Activated effector memory CD4-positive, alpha-beta T cell treated with Interleukin-2 at 50 U/mL for 16 hours (primary cell): ENCODE results near the gene BRD8.
"Not testable (repeated sequence)": the region's sequence is repeated elsewhere in the genome, so short reads cannot be mapped to it uniquely, and the experiment has no call there.

Source experiments
- DNase-seq: peaks from one replicate; pipeline ENCODE4 v3.0.0-alpha.2; 2020

Gene BRD8

DNA sequence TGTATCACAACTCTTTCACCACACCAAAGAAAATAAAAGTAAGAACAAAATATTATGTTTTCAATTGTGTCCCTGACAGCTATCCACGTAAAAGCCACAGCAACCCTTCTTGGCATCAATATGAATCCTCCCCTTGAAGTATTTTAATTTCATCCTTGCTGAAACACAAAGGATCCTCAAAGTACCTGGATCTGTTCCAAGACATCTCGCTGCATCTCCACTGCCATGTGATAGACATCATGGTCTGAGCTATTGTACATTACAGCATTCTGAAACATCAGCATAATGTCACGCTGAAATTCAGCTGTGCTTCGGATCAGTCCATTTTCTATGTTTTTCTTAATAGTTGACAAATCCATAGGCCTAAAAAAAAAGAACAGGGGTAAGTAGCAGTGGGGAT, 17.7 kb downstream of the BRD8 start:
- no peak for DNase-seq

DNA sequence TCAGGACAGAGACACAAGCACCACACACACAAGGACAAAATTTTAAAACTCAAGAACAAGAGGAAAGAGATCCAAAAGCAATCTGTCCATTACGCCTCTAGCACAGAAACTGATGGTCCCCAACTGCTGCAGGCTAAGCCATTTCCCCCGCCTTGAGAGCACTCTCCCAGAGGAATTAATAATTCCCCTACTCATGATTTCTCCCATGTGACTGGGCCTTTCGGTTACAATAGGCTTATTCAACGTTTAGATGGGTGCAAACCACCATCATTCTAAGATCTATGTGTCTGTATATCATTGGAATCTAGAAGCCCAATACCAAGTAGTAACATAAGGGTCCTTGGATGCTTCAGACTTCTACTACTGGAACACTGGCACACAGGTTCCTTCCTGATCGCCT, 18.8 kb downstream of the BRD8 start:
- DNase-seq = no peak

DNA sequence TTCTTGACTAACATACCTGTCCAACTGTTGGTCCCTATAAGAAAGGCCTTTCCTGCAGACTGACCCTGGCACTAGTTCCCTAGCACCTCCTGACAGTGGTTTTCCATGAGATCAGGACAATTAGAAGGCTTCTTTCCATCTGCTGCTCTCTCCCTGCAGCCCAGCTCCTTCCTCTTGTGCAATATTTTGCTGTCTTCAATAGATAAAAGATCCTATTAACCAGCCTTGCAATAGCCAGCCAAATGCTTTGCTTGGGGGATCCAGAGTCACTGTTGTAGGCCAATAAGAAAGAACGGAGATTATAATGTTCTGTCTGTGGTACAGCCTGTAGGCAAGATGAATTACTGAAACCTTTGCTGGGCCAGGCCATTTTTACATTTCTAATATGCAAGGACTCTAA, 20.8 kb downstream of the BRD8 start:
- no peak for DNase-seq

DNA sequence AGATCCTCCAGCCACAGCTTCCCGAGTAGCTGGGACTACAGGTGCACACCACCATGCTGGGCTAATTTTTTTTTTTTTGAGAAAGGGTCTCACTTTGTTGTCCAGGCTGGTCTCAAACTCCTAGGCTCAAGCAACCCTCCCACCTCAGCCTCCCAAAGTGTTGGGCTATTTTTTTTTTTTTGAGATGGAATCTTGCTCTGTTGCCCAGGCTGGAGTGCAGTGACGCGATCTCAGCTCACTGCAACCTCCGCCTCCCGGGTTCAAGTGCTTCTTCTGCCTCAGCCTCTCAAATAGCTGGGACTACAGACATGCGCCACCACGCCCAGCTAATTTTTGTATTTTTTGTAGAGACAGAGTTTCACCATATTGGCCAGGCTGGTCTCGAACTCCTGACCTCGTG, 22.5 kb downstream of the BRD8 start:
- not testable (repeated sequence) for DNase-seq

DNA sequence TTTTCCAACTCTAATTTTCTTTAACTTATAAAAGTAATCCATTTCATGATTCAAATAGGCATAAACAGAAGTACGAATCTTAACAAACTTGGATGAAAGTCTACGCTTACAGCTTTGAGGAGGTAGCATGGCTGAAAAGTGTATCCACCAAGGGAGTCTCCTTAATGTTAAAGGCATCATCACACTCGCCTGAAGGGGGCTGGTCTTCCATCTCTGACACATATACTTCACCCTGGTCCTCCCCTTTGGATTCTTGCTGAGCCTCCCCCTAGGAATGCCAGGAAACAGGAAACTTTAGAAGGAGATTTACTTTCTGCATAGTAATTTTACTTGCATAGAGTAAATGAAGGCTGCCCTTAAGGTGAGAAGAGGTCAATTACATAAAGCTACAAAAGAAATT, 28.9 kb downstream of the BRD8 start:
- DNase-seq = no peak

DNA sequence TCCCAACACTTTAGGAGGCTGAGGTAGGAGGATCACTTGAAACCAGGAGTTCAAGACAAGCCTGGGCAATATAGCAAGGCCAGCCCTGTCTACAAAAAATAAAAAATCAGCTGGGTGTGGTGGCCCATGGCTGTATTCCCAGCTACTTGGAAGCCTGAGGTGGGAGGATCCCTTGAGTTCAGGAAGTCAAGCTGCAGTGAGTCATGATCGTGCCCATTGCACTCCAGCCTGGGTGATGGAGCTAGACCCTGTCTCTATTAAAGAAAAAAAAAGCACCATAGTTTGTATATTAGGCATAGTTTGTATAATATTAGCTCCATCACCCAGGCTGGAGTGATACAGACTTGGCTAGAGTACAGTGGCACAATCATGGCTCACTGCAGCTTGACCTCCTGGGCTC, 29.6 kb downstream of the BRD8 start:
- DNase-seq = no peak

DNA sequence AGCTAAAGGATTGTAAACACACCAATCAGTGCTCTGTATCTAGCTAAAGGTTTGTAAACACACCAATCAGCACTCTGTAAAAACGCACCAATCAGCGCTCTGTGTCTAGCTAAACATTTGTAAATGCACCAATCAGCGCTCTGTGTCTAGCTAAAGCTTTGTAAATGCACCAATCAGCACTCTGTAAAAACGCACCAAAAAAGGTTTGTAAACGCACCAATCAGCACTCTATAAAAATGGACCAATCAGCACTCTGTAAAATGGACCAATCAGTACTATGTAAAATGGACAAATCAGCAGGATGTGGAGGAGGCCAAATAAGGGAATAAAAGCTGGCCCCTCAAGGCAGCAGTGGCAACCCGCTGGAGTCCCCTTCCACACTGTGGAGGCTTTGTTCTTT, 34.9 kb downstream of the BRD8 start:
- not testable (repeated sequence) for DNase-seq

DNA sequence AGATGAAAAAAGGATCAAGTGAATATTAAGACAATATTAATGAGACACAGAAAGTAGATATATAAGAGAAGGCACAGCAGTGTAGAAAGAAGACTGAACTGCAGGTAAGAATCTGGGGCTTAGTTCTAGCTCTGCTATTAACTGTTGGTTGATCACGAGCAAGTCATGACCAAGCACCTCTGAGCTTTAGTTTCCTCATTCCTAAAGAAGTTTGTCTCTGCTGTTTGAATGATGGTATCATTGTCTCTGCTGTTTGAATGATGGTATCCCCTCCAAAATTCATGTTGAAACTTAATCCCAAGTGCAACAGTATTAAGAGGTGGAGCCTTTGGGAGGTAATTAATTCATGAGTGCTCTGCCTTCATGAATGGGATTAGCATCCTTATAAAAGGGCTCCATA, 36.7 kb downstream of the BRD8 start:
- DNase-seq = no peak

DNA sequence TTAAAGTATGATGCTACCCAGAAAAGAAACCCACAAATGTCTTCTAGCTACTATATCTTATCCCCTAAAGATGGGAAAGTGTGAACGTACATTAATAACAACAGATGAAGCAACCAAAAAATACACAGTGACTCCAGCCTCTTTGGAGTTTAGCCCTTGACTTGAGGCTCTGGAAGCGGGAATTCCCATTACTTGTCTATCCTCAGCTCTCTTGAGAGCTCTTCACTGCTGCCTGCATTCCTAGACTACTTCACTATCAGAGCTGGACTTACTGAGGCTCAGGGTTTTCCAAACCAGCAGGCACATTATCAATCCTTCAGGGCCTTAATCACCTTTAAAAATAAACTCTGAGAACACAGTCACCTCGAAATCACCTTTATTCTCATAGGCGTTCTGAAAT, 38.2 kb downstream of the BRD8 start:
- no peak for DNase-seq

DNA sequence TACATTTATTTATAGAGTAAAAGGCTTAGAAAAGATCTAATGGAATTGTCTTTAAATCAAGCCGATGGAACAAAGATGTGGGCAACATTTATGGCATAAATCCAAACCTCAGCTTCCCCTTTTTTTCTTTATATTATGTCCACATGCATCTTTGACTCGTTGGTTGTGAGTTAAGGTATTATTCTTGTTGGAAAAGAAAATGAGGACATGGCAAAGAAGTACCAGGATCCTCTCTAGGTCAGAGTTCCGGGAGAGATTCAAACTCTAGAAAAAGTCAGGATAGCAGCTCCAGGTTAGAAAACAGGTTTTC, 38.7 kb downstream of the BRD8 start:
- DNase-seq = no peak

DNA sequence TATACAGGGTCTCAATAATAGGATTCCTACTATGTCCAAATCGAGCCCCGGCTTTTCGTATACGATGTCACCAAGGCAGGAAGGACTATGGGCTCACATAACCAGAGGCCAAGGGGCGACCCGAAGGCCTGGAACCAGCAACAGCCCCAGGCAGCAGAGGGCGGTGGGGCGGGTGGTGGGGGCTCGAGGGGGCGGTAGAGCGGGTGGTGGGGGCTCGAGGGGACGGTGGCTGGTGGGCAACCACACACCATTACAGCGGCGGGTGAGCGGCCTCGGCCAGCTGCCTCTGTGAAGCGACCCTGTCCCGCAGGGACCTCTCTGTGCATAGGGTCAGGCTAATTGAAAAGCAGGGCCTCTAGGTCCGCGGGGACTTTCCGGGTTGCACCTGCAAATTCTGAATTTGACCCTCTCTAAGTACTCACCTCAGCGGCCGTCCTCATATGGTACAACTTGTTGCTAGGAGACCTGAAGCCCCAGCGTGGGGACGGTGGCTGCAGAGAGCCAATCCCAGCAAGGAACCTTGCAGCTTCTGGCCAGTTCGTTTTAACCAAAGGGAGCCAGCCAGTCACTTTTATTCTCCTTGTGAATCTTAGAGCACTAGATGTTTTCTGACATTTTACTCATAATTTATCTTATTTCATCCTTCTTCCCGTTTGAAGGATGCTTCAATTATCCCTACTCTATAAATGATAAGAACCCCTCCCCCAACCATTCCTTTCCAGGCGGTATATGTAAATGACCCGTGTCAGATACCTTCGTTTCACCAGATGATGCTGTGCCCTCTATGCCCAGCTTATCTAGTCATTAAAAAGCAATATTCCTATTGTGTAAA, 39.3 kb downstream of the BRD8 start, which contains the start of gene NME5:
NME5 (minus strand) TSS at position 480 of the 832 bp plus-strand sequence. CDS start 648 bp downstream, outside the sequence.
- no peak for DNase-seq

DNA sequence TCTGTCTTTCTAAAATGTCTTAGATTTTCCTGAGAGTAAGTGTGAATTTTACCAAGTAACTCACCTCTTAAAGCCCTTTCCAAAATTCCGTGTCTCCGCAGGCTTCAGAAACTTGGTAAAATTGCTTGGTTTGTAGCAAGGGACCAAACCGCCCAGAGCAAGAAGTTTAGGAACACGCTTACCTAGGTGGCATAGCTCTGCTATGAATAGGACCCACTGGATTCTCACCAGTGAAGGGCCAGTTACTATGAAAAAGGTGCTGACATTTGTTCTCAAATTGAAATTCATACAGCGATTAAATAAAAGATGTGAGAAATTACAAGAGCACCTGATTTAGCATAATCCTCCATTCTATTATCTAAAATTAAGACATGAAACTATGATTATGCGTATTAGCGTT, 45.9 kb downstream of the BRD8 start:
- no peak for DNase-seq

DNA sequence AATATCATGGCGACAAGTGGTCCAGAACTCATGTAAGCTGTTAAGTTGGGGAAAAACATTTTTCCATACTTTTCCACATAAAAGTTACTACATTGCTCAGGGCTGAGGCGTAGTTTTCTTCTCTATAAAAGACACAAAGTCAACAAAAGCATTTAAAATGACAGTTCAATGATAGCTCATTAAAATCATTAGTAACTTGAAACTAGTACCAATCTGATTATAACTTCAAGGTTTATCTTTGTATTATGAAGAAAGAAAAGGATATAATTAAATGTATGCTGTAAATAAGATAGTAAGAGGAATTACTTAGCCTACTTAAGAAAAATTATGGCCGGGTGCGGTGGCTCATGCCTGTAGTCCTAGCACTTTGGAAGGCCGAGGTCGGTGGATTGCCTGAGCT, 49.1 kb downstream of the BRD8 start:
- no peak for DNase-seq

DNA sequence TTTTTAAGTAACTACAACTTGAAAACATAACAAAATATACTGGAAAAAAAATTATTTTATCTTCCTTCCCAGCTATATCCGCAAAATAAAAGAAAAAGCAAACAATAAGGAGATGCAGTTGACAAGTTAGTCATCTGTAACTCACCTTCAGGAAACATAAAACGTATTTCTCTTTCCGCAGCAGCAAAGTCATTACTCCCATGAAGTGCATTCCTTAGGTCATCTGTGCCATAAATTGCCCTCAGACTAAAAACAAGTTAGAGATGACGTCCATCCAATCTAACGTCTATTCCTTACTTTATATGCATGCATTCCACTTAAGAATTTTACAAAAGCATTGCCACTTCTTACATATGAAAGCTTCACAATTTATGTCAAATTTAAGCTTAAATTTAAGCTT, 50.1 kb downstream of the BRD8 start:
- no peak for DNase-seq

DNA sequence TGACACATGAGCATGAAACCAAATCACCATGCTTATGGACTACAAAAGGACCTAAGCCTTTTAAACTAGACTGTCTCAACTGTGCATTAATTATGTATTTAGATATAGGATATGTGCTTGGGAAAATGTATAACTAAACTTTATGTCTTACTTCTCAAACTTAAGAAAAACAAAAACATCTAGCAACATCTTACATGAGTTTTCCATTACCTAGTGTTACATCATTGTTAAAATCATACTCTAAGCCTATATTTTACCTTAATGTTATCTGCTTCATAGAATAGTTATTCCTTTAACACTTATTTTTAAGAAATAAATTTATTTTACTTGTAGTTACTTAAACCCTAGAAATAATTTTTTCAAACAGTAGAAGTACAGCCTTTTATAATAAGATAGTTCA, 63.2 kb downstream of the BRD8 start:
- no peak for DNase-seq

DNA sequence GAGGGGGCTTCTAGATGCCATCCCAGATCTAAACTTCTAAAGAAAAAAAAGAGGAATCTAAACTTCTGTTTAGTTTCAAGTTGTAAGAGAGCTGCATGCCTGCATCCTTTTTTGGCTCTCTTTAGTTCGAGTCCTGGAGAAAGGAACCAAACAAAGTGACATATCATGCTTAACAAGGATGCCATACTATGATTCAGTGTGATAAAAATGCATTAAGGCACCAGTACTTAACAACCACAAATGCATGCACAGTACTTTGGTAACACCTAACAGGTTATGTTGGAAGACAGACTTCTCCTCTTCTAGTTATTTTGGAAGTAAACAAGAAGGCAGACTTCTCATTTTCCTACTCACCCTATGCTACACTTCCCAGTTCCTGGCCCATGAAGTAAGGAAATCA, 66.5 kb downstream of the BRD8 start:
- no peak for DNase-seq

DNA sequence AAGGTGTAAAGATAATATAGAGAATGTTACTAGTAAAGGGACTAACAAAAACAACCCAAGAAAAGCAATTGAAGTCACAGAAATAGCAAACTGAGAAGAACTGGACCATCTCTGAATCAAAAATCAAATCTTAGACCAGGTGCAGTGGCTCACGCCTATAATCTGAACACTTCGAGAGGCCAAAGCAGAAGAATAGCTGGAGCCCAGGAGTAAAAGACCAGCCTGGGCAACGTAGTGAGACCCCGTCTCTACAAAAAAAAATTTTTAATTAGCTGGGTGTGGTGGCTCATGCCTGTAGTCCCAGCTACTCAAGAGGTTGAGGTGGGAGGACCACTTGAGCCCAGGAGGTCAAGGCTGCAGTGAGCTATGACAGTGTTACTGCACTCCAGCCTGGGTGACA, 67.2 kb downstream of the BRD8 start:
- DNase-seq = no peak

DNA sequence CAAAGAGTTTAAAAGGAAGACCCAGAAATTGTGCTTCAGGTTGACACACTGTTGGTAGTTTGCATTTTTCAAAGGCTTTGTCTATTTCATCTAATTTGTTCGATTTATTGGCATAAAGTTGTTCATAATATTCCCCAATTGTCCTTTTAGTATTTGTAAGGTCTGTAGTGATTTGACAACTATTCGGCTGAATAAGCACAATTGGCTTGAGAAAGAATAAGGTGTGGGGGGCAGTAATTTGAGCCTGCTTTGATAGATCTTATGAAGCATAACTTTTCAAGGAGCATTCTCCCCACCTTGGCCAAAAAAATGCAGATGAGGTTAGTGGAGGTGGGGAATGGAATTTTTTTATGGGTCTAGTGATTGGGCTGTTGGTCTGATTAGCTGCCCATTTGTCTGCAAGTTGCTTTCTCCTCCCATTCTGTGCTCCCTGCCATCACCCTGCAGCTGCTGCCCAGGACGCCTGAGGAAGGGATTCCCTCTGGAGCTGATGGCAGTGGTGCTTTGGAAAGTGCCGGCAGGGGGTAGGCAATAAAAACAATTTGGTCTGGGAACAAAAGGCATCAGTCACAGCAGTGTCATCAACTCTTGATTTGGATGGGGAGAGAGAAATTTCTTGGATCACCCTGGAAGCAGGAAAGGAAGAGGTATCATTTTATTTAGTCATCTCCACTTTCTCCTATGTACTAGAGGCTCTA, 68.0 kb downstream of the BRD8 start:
- no peak for DNase-seq

DNA sequence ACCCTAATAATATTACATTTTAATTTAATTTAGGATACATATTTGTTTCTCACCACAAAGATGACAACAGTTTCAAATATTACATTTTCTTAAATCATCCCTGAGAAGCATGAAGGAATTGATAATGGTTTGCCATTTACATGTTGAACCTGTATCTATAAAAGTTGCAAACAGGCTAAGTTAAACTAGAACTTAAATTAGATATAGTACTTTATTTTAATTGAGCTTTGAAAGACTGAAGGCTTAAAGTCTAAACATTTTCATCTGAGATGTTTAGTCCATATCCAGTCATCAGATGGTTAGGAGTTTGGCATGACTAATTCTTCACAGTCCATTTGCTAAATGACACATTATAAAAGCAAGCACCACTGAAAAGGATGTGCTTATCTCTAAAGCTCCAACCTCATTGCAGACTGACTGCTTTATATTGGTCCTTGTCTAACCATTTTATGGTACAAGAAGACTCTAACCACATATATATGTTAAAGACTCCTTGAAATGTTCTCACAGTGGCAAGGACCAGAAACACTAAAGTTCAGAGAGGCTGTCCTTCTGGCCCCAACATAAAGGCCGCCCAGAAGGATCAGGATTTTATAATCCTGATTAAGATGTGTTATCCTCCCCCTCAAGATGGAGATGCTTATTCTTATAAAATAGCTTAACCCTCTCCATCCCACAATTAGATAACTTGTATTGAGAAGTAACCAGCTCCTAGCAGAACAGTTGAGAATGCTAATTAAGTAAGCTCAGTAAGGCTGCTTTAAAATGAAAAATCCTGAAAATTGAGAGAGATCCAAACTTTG, 68.8 kb downstream of the BRD8 start:
- no peak for DNase-seq

DNA sequence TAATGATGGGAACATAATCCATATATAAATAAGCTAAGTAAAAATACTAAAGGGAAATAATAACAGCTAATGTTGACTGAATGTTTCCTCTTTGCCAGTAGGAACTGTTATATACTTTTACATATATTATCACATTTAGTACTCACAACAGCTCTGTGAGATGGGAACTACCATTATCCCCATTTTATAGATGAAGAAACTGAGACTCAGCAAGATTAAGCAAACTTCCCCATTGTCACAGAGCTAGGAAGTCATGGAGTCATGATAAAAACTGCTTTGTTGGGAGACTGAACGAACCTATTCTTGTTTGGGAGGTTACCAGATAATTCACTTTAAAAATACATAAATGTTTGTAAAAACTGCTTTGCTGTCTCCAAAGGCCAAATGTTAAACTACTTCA, 71.2 kb downstream of the BRD8 start:
- no peak for DNase-seq

DNA sequence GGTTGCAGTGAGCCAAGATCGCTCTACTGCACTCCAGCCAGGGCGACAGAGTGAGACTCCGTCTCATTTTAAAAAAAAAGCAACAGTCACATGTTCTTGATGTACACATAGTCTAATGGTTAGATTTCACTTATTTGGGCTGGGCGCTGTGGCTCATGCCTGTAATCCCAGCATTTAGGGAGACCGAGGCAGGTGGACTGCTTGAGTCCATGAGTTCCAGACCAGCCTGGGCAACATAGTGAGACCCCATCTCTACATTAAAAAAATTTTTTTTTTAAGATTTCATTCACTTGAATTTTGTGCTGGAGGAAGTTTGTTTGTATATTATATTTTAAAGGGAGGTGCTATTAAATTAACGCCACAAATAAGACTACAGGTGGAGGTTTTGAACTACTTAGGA, 72.7 kb downstream of the BRD8 start:
- no peak for DNase-seq

DNA sequence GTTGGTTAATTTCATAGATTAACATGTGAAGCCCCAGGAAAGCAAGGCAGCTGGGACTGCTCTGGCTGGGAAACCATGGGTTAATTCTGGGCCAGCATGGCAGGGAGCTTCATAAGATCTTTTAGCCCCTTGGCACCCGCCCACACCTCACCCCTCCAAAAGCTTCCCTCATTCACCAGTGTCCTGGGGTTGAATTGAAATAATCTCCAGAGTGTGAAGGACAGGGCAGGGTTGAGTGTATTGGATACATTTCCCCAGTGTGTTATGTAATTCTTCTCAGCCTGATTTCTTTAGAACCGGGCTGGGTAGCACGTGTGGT, 75.2 kb downstream of the BRD8 start:
- no peak for DNase-seq

DNA sequence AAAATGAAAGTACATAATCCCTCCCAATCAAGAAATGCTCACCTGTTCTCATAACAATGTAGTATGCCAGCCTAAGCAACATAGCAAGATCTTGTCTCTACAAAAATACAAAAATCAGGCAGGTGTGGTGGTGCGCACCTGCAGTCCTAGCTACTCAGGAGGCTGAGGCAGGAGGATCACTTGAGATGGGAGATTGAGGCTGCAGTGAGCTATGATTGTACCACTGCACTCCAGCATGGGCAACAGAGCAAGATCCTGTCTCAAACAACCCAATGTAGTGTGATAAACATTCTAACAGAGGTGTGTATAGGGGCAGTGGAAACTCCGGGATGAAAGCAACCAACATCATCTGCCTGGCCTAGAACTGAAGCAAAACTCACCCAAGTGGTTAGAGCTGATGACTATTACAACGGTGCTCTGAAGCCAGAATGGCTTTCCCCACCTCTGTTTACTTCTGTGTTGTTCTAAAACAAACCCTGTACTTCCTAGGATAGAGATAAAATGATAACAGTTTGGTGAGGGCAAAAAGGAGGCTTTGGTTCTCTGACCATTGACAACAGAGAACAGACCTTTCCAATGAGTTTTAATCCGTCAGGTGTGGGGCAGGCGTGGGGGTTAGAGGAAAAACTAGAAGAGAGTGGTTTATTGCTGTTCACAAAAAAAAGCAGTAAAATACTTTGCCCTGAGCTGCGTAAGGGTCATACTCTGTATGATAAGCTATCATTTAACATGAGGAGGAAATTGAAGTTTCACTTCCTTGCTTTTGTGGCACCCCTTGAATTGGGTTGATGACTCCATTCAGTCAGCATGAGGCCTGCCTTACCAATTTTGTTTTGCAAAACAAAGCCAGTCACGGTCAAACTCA, 75.7 kb downstream of the BRD8 start:
- DNase-seq = no peak
